HepG2 (cell line): ENCODE results near the gene MICA.

Experiments
- CTCF ChIP-seq: sonication (generic); formaldehyde crosslinking; IDR thresholded peaks from 2 replicates; pipeline ENCODE4 v1.5.0; 2020; ENCODE audit warnings: mild to moderate bottlenecking, missing genetic modification reagents, moderate library complexity
- HNRNPK ChIP-seq: fragments of 200-400 bp; formaldehyde crosslinking; IDR thresholded peaks from 2 replicates; pipeline ENCODE4 v1.6.1; 2018; ENCODE audit warnings: low read length, low read depth, moderate library complexity, mild to moderate bottlenecking; ENCODE audit not compliant: poor library complexity, severe bottlenecking
- POLR2A ChIP-seq, 2 experiments: IDR thresholded peaks; 2 replicates each; pipeline ENCODE4 v1.6.1; 2011; ENCODE audit warnings: low read depth in 2 of 2, low read length in 2 of 2, mild to moderate bottlenecking in 1 of 2, moderate library complexity in 1 of 2; ENCODE audit not compliant: insufficient read depth in 1 of 2
- SALL1 ChIP-seq: sonication (generic); formaldehyde crosslinking; IDR thresholded peaks from 2 replicates; pipeline ENCODE4 v1.8.0; 2022; ENCODE audit warnings: mild to moderate bottlenecking, missing genetic modification reagents
- SRF ChIP-seq: IDR thresholded peaks from 2 replicates; pipeline ENCODE4 v1.6.1; 2011; ENCODE audit warnings: mild to moderate bottlenecking, low read depth, low read length, moderate library complexity
- STAT5B ChIP-seq: sonication (generic); formaldehyde crosslinking; IDR thresholded peaks from 2 replicates; pipeline ENCODE4 v1.4.0; 2020; ENCODE audit warnings: missing genetic modification reagents
- ZNF121 ChIP-seq: sonication (generic); formaldehyde crosslinking; IDR thresholded peaks from 2 replicates; pipeline ENCODE4 v1.5.0; 2020; ENCODE audit warnings: mild to moderate bottlenecking, missing genetic modification reagents

GRCh38 chr6:31422587-31422986 is 19.2 kb downstream of the MICA start:
- TF ChIP-seq POLR2A (IDR thresholded peaks at IDR 0.05; ENCODE audit: insufficient read depth in 1 of 2, low read depth in 2 of 2, low read length in 2 of 2) (no peak), CTCF (CRISPR knock-in tag) (peak; percentile 26; the same call in 1 of the 2 replicates), STAT5B (CRISPR knock-in tag) (no peak), SALL1 (CRISPR knock-in tag) (no peak), HNRNPK (no peak), ZNF121 (CRISPR knock-in tag) (no peak), SRF (no peak)
